Activated CD4-positive, alpha-beta T cell treated with anti-CD3 and anti-CD28 coated beads, Interleukin-2, amount 50 U/mL, for 48 hours (primary cell): ENCODE measurements around the gene PYCR2.
"Not testable (repeated sequence)": the region's sequence is repeated elsewhere in the genome, so short reads cannot be mapped to it uniquely, and the experiment has no call there.

Experiments
- DNase-seq, 2 experiments: peaks; one replicate each; pipeline ENCODE4 v3.0.0-alpha.2; 2020

The PYCR2 gene

DNA sequence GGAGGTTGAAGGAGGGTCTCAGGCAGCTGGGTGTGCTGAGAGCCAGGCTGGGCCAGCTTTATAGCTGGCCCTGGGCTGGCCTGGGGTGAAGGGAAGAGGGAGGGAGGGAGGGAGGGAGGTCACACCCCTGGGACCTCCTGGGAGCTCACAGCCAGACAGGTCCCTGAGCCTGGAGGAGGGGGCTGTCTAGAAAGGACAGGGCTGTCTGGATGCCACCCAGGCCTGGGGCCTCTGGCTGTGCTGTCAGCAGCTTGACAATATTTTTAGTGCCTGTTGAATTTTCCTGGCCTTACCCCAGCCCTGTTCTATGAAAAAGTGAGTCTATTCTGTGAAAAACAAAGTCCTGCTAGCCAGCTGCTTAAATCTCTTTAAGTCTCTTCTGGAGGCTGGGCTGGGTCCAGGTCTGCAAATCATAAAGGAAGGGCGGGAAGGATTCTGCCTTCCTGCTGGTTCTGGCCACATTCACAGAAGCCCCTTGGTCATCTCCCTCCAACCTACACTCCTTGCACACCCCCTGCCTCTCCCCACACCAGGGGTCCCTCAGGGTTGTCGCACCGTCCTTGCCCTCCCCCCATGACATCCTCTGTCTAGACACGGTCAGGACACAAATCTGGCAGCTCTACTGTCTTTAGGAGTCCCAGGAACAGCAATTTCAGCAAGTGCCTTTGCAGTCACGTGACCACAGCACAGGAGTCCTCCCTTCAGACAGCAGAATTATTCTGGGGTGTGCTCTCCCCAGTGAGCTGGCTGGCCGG, 17.3 kb upstream of the PYCR2 start, which contains the start of gene LEFTY2:
Gene LEFTY2, minus strand, starts transcription at position 34 of the 755 bp plus-strand sequence. CDS start 80 bp downstream, outside the sequence.
- no peak for DNase-seq

DNA sequence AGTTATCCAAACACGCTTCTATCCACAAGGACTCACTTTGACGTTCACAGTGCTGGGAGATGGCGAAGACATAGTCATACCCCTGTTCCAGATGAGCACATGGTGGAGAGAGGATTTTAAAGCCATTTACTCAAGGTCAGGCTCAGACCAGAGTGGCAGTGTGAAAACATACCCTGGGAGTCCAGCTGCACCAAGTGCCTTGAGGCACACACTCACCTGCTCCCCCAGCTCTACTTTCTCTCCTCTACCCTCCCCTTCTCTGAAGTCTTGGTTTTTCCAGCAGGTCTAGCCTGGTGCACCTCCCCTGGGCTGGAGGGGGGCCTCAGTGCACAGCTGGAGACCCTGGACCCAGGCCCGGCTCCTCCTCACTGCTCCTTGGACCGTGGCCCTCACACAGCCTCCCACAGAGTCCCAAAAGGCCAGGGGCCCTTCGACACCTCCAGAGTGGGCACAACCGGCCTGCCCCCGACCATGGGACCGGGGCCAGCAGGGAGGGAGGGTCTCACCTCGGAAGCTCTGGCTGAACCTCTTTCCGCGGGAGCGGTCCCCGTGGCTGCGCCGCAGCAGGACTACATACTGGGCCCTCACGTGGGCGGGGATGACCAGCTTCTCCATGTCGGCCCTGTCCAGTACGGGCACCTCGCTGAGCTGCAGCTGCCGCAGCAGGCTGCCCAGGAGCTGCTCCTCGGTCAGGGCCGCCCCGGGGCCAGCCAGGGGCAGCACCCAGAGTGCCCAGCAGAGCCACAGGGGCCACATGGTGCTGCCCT, 16.5 kb upstream of the PYCR2 start:
- DNase-seq, result no peak

DNA sequence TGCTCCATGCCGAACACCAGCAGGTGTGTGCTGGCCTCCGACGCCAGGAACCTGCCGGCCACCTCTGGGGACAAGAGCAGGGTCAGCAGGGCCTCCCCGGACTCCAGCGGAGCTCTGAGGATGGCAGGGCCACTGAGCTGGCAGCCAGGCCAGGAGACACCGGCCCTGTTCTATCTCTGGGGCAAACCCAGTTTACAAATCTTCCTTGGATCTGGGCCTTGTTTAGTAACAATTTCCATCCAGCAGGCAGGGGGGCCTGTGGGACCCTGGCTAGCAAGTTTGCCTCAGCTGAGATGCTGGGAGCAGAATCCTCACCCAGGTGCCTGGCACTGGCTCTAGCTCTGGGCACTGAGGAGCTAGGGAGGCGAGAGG, 15.9 kb upstream of the PYCR2 start:
- DNase-seq, result not testable (repeated sequence)

DNA sequence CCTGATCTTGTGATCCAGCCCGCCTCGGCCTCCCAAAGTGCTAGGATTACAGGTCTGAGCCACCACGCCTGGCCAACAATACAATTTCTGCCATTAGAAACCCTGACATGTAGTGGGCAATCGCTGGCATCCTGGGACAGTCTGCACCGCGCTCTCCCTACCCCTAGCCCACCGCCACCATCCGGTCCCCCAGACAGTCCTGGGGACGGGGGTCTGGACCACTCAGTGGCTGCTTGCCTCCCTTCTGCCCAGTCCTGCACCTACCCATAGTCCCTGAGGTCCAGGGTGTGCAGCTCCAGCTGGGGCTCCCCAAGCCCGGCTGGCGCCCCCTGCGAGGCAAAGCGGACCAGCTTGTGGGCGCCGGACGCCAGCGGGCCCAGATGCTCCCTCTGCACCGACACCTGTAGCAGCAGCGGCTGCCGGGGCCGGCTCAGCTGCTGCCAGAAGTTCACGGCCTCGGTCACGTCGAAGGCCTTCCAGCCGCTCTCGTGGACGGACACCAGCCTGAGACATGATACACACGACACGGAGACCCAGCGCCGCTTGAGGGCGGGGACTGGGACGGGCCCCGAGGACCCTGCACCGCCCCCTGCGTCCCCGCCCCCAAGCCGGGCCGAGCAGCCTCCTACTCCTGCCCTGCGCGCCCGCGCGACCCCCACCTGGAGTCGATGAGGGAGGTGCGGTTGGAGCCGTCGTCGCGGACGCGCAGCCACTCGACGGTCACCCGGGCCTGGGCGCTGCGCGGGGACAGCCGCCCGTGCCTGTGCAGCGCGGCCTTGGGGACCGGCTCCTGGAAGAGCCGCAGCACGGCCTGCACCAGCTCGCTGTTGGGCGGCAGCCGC, 15.3 kb upstream of the PYCR2 start:
- not testable (repeated sequence) for DNase-seq

DNA sequence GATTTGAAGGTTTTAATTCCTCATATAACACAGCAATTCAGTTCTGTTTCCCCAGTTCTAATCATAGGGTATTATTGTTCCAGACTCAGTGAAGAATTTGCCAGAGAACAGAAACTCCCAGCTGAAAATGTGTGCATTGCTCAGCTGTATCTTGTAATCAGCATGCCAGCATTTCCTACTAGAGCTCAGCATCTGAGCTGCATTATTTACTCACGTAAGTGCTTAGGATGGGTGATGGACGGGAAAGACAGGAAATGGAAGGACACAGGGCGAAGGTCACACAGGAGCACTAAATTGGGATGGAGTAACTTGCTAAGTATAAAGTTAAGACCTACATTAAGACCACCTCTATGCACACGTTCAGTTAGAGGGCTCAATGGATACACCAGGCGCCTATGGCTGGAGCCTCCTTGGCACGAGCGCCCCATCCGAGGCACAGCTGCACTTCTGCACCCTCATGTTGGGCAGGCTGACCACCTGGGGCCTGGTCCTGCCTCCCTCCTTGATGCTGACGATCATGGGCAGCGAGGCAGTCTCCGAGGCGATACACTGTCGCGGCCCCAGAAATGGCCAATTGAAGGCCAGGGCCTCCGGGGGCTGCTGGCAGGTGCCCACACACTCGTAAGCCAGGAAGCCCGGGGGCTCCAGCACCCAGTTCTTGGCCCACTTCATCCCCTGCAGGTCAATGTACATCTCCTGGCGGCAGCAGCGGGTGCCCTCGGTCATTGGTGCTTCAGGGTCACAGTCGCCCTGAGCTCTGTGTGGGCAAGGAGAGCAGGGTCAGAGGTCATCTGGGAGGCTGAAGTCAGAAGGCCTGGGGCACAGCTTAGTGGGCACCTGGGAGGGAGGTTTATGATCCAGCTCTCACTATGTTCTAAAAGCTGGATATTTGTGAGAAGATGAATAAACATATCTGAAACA, 13.3 kb upstream of the PYCR2 start:
- DNase-seq, result no peak

DNA sequence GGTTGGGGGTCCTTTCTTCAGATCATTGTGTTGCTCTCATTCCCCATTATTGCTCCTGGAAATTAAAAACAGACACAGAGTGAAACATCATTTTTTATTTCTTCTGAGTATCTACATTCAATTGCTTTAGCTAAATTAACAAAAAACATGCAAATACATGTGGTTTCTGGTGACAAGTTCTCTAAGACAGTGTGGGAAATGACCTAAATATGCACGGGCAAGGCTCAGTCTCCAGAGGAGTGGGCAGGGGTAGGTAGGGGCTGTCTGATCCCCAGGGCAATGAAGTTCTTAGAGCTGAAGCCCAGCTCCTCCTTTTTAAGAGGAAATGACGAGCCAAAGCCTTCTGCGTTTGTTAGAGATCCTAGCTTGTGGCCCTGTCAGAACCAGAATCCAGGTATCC, 12.5 kb upstream of the PYCR2 start:
- no peak for DNase-seq

DNA sequence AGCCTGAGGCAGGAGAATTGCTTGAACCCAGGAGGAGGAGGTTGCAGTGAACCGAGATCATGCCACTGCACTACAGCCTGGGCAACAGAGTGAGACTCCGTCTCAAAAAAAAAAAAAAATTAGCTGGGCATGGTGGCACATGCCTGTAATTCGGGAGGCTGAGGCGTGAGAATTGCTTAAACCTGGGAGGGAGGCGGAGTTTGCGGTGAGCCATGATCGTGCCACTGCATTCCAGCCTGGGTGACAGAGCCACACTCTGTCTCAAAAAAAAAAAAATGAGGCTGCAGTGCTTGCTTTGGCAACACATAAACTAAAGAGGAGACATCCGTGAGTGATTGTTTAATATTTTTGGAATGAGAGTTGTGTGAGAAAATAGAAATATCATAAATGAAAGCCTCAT, 12.0 kb upstream of the PYCR2 start:
- DNase-seq, result not testable (repeated sequence)

DNA sequence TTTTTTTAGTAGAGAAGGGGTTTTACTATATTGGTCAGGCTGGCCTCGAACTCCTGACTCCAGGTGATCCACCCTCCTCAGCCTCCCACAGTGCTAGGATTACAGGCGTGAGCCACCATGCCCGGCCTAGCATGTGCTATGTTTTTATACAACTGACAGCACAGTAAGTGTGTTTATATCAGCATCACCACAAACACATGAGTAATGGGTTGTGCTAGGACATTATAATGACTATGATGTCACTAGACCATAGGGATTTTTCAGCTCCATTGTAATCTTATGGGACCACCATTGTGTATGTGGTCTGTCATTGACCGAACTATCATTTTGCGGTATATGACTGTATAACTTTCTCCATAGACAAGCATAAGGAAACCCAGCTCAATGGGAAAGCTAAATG, 10.7 kb upstream of the PYCR2 start:
- no peak for DNase-seq

DNA sequence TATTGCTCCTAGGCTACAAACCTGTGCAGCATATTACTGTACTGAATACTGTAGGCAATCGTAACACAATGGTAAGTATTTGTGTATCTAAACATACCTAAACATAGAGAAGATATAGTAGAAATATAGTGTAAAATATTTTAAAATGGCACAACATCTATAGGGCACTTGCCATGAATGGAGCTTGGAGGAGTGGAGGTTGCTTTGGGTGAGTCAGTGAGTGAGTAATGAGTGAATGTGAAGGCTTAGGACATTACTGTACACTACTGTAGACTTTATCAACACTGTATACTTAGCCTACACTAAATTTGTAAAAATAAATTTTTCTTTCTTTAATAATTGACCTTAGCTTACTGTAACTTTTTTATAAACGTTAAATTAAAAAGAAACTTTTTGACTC, 9.0 kb upstream of the PYCR2 start:
- no peak for DNase-seq

DNA sequence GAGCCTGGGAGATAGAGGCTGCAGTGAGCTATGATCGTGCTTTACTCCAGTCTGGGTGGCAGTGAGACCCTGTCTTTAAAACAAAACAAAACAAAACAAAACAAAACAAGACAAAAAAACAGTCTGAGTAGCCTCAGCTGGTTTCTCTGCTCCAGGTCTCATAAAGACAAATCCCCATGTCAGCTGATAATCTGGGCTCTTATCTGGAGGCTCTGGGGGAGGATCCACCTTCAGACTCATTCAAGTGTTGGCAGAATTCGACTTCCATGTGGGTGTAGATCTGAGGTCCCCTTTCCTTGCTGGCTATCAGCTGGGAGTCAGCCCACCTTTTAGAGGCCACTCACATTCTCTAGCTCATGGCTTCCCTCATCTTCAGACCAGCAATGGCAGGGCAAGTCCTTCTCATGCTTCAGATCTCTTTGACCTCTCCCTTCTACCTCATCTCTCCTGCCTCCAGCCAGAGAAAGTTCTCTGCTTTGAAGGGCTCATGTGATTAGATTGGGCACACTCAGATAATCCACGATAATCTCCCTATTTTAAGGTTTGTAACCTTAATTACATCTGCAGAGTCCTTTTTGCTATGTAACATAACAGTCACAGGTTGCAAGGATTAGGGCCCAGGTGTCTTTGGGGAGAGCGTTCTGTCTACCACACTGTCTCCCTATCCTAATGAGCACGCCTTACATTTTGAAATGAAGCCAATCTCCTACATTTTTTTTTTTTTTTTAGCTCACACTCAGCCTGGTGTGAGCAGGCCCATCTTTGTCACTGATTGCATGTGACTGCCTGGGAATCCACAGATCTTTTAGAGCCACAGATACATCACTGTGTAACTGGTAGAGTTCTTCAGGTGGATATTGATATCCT, 7.5 kb upstream of the PYCR2 start:
- no peak for DNase-seq

DNA sequence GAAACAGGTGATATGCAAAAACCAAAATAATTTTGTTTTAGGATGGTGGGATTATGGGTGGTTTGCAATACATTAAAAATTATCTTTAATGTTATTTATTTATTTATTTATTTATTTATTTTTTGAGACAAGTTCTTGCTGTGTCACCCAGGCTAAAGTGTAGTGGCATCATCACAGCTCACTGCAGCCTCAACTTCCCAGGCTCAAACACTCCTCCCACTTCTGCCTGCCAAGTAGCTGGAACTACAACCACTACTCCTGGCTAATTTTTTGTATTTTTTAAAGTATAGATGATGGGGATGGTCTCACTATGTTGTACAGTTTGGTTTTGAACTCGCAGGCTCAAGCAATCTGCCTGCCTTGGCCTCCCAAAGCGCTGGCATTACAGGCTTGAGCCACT, 6.5 kb upstream of the PYCR2 start:
- DNase-seq, result no peak

DNA sequence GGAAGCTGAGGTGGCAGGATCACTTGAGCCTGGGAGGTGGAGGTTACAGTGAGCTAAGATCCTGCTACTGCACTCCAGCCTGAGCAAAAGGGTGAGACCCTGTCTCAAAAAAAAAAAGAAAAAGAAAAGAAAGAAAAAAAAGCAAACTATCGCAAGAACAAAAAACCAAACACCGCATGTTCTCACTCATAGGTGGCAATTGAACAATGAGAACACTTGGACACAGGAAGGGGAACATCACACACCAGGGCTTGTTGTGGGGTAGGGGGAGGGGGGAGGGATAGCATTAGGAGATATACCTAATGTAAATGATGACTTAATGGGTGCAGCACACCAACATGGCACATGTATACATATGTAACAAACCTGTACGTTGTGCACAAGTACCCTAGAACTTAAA, 5.4 kb upstream of the PYCR2 start:
- DNase-seq, result not testable (repeated sequence)

DNA sequence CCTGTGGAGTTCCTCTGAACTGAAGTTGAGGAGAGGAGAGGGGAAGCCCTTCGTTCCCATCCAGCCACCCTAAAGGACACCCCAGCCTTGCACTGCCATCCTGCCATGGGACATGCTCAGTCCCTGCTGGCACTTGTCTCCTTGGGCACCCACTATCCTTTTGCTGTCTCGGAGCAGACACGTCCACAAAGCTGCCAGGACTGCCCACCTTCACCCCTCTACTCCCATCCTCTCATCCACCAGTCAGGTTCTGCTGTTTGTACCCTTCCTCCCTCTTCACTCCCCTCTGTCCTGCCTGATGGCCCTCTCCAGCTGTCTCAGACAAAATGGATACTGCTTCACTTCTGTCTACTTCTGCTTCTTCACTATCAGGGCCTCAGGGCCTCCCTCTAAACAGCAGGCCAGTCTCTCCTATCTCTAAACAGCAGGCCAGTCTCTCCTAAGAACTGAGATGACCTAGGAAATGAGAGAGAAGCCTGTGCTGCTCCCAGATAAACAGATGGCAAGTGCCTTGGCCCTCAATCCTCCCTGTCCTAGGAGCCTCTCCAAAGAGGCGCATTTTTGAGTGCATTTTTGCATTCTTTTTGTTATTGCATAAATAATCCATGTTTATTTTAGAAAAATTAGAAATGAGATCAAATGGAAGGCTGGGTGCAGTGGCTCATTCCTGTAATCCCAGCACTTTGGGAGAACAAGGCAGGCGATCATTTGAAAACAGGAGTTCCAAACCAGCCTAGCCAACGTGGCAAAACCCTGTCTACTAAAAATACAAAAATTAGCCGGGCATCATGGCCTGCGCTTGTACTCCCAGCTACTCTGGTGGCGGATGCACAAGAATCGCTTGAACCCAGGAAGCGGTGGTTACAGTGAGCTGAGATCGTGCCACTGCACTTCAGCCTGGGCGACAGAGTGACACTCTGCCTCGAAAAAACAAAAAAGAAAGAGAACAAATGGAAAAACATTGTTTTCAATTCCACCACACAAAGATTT, 4.4 kb upstream of the PYCR2 start:
- DNase-seq, result peak in 1 of 2 experiments; percentile 24

DNA sequence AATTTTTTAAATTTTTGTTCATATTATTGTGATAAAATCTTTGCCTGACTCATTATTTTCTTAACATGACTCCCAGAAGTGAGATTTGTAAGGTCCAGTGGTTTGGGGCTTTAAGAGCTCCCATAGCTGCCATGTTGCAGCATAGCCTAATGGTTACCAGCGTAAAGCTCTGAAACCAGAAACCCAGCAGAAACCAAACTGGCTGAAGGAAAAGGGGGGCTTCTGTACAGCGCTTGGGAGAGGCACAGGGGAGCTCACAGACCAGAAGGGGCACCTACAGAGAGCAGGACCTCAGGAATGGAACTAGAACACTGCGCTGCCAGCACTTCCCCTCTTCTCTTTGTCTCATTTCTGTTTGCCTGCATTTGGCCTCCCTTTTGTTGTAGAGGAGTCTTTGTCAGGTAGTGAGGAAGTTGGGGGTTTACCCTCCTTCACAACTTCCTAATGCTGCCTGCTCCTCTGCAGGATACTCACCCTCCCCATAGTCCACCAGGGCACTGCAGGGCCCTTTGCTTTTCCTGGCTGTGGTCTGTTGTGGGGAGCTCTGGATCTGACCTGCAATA, 2.6 kb upstream of the PYCR2 start:
- no peak for DNase-seq

DNA sequence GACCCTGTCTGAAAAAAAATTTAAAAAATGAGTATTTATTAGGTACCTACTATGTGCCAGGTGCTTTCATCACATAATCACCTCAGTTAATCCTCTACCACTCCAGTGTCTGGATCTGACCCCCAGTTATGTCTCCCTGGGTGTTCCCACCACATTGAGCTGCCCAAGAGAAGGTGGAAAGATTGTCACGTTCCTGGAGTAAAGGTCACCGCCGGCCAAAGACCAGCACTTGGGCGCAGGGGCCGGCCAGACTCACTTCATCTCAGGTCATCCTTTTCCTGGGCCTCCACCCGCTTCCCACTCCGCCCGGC, 714 bp downstream of the PYCR2 start:
- DNase-seq, result no peak

DNA sequence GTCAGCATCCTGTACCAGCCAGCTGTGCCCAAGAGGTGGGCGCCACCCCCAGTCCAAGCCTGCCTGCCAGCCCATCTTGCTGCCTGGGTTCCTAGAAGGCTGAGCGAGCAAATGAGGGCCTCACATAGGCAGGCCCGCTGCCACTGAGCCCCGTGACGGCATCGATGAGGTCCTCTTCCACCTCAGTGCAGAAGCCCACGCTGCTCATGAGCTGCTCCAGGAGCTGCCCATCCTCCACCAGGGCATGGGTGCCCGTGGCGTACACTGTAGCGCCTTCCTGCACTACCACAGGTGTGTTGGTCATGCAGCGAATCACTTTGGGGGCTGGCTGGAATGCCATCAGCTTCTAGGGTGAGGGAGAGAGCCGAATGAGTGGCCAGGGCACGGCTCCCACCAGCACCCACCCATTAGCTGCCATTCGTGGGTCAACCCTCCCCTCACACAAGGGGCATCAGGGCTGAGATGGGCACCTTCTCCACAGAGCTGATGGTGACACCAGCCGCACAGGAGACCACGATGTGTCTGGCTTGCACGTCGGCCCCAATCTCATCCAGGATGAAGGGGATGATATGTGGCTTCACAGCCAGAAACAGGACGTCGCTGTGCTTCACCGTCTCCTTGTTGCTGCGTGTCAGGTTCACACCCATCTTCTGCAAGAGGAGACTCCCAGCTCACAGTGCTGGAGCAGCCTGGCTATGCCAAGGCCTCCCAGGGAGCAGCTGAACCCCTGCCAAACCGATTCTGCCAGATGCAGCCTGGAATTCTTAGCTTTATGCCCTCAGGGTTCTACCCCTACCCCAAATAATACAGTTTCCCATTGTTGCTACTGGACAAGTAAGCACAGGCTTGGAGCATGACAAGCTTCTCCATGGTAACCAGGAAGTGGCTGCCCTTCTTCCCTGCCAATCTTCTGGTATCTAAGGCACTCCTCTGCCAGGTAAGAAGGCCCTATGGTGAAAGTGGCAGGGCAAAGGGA, 2.0 kb downstream of the PYCR2 start:
- DNase-seq, result no peak

DNA sequence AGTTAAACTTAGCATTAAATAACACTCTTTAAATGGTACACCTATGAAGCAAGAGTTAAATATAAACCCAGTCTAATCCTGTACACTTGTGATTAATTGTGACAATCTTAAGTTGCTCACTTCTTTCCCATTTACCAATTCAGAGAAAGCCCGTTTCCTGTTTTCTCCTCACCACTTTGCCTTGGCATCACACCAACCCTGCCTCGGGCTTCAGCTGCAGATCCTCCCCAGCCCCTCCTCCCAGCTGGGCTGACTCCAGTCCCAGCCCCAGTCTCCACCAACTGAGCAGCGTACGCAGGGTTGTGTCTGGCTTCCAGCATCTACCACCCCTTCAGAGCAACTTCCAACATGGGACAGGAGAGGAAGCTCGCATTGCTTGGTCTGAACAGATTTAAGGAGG, 4.1 kb downstream of the PYCR2 start:
- peak; percentile 49 to 61 for DNase-seq

DNA sequence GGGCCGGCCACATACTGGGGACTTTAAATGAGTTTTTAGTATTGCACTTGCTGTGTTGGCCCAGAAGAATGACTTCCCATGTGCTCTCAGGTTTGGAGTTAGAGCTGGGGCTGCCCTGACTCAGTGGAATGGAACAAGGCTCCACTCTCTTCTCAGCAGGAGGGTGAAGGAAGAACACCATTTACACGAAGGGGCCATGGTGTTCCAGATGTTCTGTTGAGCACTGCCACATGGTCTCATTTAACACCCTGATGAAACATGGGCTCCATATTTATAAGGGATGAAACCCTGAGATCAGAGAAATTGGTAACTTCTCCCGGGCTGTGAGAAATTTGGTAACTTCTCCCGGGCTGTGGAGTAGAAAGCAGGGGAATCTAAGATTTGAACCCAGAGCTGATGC, 5.8 kb downstream of the PYCR2 start:
- no peak for DNase-seq

DNA sequence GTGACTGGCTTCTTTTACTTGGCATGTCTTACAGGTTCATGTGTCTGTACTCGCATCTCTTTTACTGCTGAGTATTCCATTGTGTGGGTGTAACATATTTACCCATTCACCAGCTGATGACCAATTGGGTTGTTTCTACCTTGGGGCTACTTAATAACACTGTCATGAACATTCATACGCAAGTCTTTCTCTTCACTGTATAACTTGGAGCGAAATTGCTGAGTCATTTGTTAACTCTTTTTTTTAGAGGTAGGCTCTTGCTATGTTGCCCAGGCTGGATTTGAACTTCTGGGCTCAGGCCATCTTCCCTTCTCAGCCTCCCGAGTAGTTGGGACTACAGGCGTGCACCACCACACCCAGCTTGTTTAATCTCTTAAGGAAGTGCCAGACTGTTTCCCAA, 6.5 kb downstream of the PYCR2 start:
- DNase-seq, result no peak
